GM19397 (cell line): ENCODE results near the gene SH2D7.

Source experiments
- ATAC-seq: cut with Tn5 transposase; IDR thresholded peaks from one replicate; pipeline ENCODE4 v1.9.1; 2021; ENCODE audit warnings: mild to moderate bottlenecking, moderate library complexity; ENCODE audit not compliant: unreplicated experiment

Gene SH2D7

GRCh38 chr15:78092261-78093041 lies at the start of gene SH2D7:
Gene SH2D7, plus strand, starts transcription at chr15:78092561. Its CDS starts 24 bp downstream, at chr15:78092585.
- no peak for ATAC-seq

- ATAC-seq = no peak
Observed at GRCh38 chr15:78044407-78045155, 47.8 kb upstream of the SH2D7 start.

DNA sequence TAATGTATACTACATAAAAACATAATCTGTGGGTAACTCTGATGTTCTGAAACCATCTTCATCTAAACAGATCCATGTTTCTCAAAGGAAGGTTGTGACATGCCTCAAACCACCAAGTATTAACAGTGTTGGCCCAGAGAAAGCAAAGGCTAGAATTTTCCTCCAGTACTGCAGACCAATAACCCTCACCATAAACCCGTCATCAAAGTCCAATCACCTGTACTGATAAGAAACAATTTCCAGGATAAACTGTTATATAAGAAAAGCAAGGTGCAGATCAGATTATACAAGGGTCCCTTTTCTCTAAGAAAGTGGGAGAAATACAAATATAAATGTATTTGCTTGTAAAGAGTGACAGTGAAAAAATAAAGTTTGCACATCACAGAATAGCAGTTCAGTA lies 47.2 kb upstream of the SH2D7 start:
- ATAC-seq = no peak

DNA sequence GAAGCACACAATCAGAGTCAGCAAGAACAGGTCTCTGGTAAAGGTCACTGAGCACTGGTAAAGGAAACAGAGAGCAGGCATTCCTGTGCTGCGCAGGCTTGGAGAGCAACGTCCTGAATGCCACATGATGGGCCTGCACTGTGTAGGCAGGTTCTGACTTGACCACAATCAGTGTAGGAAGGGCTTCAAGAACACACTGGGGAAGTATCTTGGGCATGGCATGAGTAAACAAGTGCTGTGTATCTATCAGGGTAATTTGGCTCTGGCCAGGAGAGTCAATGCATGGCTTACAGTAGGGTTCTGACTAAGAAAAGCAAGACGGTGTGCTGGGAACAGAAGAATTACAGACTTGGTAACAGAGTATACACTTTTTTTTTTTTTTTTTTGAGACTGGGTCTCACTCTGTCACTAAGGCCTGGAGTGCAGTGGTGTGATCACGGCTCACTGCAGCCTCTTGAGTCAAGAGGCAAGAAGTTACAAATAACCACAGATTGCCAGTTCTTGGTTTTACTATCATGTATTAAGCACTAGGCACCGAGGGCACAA lies 45.5 kb upstream of the SH2D7 start:
- ATAC-seq = no peak

- no peak for ATAC-seq
Observed at GRCh38 chr15:78047761-78048627, 44.4 kb upstream of the SH2D7 start.

GRCh38 chr15:78048628-78048920 lies 43.8 kb upstream of the SH2D7 start:
- no peak for ATAC-seq

DNA sequence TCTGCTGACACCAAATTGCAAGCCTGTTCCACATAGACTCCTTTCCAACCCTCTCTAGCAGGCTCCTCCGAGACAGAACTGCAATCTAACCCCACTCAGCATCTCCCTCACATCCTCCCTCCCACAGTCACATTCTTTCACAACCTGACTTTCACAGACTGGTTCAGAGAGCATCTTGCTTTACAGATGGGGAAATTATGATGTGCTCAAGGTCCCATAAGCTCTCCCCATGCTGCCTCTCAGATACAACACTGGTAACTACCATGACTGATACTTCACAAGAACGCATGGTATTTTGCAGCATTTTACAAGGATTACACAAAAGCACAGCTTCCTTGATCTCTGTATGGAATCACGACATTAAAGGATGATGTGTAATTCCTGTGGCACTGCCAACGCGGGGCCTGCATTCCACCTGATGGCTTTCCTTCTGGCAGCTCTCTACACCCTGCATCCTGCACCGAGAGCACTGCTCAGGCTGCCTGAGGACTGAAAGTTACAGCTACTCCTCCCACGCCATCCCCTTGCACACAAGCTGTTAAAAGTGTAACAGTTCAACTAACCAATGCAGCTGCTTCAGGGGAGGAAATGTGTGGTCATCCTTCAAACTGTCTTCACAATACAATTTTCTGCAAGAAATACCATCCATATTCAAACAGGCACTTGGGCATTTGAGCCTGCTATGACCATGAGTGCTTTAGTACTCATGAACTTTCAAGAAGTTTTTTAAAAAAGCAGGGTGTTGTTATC lies 42.5 kb upstream of the SH2D7 start:
- peak; percentile 67 for ATAC-seq

DNA sequence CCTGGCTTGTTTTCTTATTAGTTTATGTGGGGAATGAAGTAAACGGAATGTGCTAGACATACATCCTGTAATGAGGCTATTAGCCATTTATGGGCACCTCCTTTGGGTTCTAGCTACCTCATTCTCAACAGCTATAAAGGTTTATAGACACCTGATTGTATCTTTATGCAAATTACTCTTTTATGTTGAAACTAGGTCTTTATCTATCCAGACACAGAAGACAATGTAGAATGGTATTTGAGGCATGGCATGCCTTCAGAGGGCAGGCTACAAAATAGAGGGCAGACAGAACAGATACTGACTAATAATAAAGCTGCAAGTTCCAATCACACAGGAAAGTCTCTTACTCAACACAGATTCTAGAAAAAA lies 41.9 kb upstream of the SH2D7 start:
- peak; percentile 20 for ATAC-seq

DNA sequence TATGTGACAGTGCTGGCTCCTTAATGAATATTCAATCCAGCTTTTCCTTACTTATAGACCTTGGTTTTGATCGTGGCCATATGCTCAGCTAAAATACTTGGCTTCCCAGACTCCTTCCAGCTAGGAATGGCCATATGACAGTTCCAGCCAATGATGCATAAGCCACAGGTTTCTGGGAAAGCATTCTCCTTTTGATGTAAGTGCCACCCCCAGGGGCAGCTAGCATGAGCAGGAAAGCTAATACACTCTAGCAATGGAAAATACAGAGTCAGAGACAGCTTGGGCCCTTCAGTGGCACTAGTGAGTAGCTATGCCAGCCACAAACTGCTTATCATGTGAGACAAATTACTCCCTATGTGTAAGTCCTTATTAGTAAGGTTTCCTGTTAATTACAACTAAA lies 41.5 kb upstream of the SH2D7 start:
- ATAC-seq = no peak

GRCh38 chr15:78051596-78051995 lies 40.8 kb upstream of the SH2D7 start:
- ATAC-seq = no peak

- no peak for ATAC-seq
Observed at GRCh38 chr15:78052001-78052401, 40.4 kb upstream of the SH2D7 start.

DNA sequence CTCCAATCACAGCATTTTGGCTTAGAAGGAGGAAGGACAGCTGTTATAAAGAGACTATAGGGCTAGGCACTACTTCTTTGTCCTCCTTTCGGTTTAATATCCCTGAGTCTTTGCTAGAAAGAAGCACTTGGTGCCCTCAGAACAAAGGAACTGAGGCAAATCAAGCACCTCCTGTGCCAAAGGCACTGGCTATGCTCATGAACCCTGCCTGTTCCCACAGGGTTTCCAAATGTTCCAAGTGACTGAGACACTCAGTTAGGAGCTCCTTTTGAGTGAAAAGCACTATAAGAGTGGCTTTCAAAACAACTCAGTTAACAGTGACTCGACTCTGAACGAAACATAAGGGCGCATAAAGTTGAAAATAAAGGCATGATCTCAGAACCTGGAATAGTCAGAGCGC lies 39.8 kb upstream of the SH2D7 start:
- ATAC-seq = no peak

DNA sequence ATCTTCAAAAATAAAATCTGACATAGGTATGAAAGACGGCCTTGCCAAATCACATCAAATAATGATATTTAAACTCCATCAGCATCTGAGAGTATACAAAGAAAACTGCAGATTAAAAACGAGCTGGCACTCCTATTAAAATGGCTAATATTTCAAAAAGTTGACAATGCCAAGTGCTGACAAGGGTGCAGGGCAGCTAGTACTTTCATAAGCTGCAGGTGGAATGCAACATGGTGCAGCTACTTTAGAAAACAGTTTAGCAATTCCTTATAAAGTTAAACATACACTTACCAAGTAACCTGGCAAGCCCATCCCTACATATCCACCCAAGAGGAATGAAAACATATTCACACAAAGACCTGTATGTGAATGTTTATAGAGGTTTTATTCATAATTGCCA lies 37.8 kb upstream of the SH2D7 start:
- ATAC-seq = no peak

- no peak for ATAC-seq
Observed at GRCh38 chr15:78054966-78055365, 37.4 kb upstream of the SH2D7 start.

- no peak for ATAC-seq
Observed at GRCh38 chr15:78055919-78056713, 36.2 kb upstream of the SH2D7 start.

GRCh38 chr15:78056714-78057269 lies 35.6 kb upstream of the SH2D7 start:
- ATAC-seq = no peak

DNA sequence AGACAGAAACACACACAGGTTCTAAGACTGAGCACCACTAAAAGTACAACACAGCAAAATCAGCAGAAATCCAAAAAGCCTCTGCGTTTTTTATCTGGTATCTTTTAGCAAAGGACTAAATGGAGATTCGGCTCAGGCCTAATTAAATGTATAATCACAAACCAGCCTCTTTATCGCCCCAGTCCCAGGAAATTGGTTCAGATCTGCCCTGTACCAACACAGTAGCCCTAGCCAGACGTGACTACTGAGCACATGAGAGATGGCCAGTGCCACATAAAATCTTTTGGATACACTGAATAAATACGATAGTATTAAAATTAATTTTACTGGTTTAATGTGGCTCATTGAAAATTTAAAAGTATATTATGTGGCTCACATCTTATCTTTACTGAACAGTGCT lies 34.6 kb upstream of the SH2D7 start:
- ATAC-seq = no peak

GRCh38 chr15:78058401-78058935 lies 33.9 kb upstream of the SH2D7 start:
- no peak for ATAC-seq

GRCh38 chr15:78059110-78059839 lies 33.1 kb upstream of the SH2D7 start:
- ATAC-seq = no peak
